CD4-positive, alpha-beta T cell (primary cell): ENCODE measurements around the gene PPP5C. TPM values are rescaled to one million over a fixed set of nuclear protein-coding genes. Genes with fewer than 3 reads are reported as not detected.
A peak's percentile ranks its signal among the peaks of the same experiment; 100 is the strongest.

ENCODE experiments used
- ATAC-seq: fragments of 200-7000 bp; cut with Tn5 transposase; one replicate; pipeline ENCODE4 v1.10.0; 2022; ENCODE audit warnings: mild to moderate bottlenecking; ENCODE audit not compliant: poor library complexity
- CTCF ChIA-PET: fragments of 350-600 bp; sonication (Branson Sonifier 250); formaldehyde crosslinking; loops from one replicate; lab custom pipeline; 2021; ENCODE audit warnings: antibody characterized with exemption, inconsistent platforms; lab: Charles Lee
- POLR2A ChIA-PET: fragments of 350-600 bp; sonication (Branson Sonifier 250); formaldehyde crosslinking; loops from one replicate; lab custom pipeline; 2021; ENCODE audit warnings: antibody characterized with exemption, inconsistent platforms; lab: Charles Lee
- DNase-seq, 14 experiments: peaks; one replicate each; pipeline ENCODE4 v3.0.0-alpha.2; 2013 to 2020; ENCODE audit warnings: mixed read lengths in 2 of 14
- H3K27ac ChIP-seq, 2 donors: one replicate each; pipeline versions ENCODE4 v1.5.1 to v1.7.0; 2013; ENCODE audit warnings: low read length in 2 of 2, low read depth in 1 of 2, mild to moderate bottlenecking in 1 of 2
- H3K27me3 ChIP-seq, 2 experiments: 1 replicate in 1 of 2; 2 replicates in 1 of 2; pipeline versions ENCODE4 v1.6.1 to v1.7.0; 2013; ENCODE audit warnings: low read length in 2 of 2, control low read depth in 1 of 2, mild to moderate bottlenecking in 1 of 2, moderate library complexity in 1 of 2; ENCODE audit not compliant: insufficient read depth in 2 of 2, control insufficient read depth in 1 of 2
- H3K36me3 ChIP-seq: one replicate; pipeline ENCODE4 v1.6.1; 2013; ENCODE audit warnings: low read length, control low read depth; ENCODE audit not compliant: insufficient read depth
- H3K4me1 ChIP-seq: one replicate; pipeline ENCODE4 v1.6.1; 2013; ENCODE audit warnings: low read length, control low read depth; ENCODE audit not compliant: insufficient read depth
- H3K4me3 ChIP-seq: one replicate; pipeline ENCODE4 v1.5.1; 2013; ENCODE audit warnings: mild to moderate bottlenecking, low read length, moderate library complexity
- H3K9me3 ChIP-seq, 2 experiments: 1 replicate in 1 of 2; 2 replicates in 1 of 2; pipeline versions ENCODE4 v1.6.1 to v1.7.0; 2013; ENCODE audit warnings: low read length in 2 of 2, mild to moderate bottlenecking in 2 of 2, control low read depth in 1 of 2, moderate library complexity in 1 of 2; ENCODE audit not compliant: control insufficient read depth in 1 of 2, insufficient read depth in 1 of 2
- H3K27ac Mint-ChIP-seq: one replicate; pipeline ENCODE4 v1.8.0; 2020; ENCODE audit warnings: mixed read lengths
- H3K27me3 Mint-ChIP-seq: one replicate; pipeline ENCODE4 v1.8.0; 2021; ENCODE audit warnings: mixed read lengths
- H3K36me3 Mint-ChIP-seq: one replicate; pipeline ENCODE4 v1.8.0; 2021; ENCODE audit warnings: low read depth, mixed read lengths
- H3K4me1 Mint-ChIP-seq: one replicate; pipeline ENCODE4 v1.8.0; 2021; ENCODE audit warnings: low read depth, mixed read lengths
- H3K4me3 Mint-ChIP-seq: one replicate; pipeline ENCODE4 v1.8.0; 2020; ENCODE audit warnings: mild to moderate bottlenecking, mixed read lengths
- H3K9me3 Mint-ChIP-seq: one replicate; pipeline ENCODE4 v1.8.0; 2020; ENCODE audit warnings: mixed read lengths
- intact Hi-C, 2 experiments: fragments of 100-400 bp; cut with DNase I in 1 of 2; cut with micrococcal nuclease in 1 of 2; formaldehyde crosslinking; loops; one replicate each; pipeline versions ENCODE4 v1.15.1 to v1.9.0; 2023 to 2025; cut with DNase I, micrococcal nuclease
- total RNA-seq, 174 experiments: library from RNA in 2 of 174; stranded (reverse) in 2 of 174; gene quantifications; one replicate each; pipeline ENCODE4 v1.2.3 and lab custom pipeline; 2021 to 2026
- TF ChIP-seq, protein P1 (sequence below): fragments of 200-600 bp; IDR thresholded peaks from one replicate; pipeline ENCODE4 v1.8.0; 2022; ENCODE audit warnings: antibody characterized with exemption, mild to moderate bottlenecking

PPP5C gene
- total RNA-seq, 2 experiments from 2014 or later, result 18.9 to 20.2 TPM

DNA sequence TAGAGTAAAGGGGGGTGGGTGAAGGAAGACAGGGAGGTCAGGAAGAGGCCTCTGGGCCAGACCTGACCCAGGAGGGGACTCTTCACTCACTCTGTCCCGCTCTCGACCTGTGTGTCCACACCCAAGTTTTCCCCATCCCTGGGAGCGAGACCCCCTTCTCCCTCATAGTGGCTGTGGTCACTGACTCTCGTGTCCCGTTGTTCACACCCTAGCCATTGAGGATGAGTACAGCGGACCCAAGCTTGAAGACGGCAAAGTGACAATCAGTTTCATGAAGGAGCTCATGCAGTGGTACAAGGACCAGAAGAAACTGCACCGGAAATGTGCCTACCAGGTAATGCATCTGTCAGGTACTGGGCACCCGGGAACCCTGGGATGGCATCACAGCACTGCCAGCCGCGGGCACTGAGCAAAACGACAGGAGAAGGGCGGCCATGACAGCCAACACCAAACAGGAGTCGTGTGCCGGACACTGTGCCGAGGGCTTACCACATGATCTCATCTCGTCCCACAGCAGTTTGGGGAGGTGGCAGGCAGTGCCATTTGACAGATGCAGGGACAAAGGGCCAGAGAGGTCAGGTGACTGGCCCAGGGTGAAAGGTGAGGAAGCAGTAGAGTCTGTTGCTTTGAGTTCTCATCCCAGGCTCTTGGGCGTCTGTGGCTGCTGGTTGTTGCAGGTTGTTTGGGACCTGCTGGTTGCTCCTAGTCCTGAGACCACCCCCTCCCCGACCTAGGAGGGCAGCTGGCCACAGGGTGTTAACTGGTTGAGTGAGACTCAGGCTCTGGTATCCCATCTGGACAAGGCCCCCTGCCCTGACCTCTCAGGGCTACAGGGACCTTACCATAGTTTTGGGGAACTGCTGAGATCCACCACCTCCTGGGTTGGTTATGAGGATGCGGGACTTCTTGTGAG is 29.6 kb downstream of the PPP5C start:
- H3K27ac Mint-ChIP-seq, result no peak overlapping the region
- ATAC-seq (no peak), DNase-seq (peak in 1 of 14 experiments; percentile 27)
- intact Hi-C loops, result no loop called here
- H3K4me3 ChIP-seq, result no peak overlapping the region
- H3K27me3 ChIP-seq, result no peaks in the 10 kb centered on the region
- no peak overlapping the region for H3K27ac ChIP-seq
- peaks cover 19% of the 10 kb centered on the region for H3K4me1 ChIP-seq
- CTCF ChIA-PET, result interaction anchor here (1.0 kb wide), 1 partner anchor 26 kb away, joined by 3 read pairs; no protein-coding TSS in a partner anchor
- H3K9me3 ChIP-seq, result no peaks in the 10 kb centered on the region
- no peaks in the 10 kb centered on the region for H3K9me3 Mint-ChIP-seq
- H3K36me3 Mint-ChIP-seq, result peaks cover 58% of the 10 kb centered on the region
- H3K27me3 Mint-ChIP-seq, result no peaks in the 10 kb centered on the region
- H3K4me3 Mint-ChIP-seq, result no peak overlapping the region
- TF ChIP-seq, protein P1, sequence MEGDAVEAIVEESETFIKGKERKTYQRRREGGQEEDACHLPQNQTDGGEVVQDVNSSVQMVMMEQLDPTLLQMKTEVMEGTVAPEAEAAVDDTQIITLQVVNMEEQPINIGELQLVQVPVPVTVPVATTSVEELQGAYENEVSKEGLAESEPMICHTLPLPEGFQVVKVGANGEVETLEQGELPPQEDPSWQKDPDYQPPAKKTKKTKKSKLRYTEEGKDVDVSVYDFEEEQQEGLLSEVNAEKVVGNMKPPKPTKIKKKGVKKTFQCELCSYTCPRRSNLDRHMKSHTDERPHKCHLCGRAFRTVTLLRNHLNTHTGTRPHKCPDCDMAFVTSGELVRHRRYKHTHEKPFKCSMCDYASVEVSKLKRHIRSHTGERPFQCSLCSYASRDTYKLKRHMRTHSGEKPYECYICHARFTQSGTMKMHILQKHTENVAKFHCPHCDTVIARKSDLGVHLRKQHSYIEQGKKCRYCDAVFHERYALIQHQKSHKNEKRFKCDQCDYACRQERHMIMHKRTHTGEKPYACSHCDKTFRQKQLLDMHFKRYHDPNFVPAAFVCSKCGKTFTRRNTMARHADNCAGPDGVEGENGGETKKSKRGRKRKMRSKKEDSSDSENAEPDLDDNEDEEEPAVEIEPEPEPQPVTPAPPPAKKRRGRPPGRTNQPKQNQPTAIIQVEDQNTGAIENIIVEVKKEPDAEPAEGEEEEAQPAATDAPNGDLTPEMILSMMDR, result no peak
- peaks cover 21% of the 10 kb centered on the region for H3K4me1 Mint-ChIP-seq
- POLR2A ChIA-PET, result no interaction called here
- H3K36me3 ChIP-seq, result peaks cover 58% of the 10 kb centered on the region

DNA sequence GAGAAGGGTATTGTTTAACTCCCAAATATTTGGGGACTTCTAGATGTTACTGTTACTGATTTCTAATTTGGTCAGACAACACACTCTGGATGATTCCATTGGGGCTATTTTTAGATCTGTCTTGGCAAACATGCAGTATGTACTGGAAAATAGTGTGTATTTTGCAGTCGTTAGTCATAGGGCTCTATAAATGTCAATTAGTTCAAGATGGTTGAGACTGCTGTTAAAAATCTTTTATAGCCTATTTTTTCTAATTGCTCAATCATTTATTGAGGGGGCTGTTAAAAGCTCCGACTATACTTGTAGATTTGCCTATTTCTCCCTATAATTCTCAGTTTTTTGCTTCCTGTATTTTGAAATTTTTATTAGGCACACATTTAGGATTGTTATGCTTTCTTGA is 31.4 kb downstream of the PPP5C start:
- no peaks in the 10 kb centered on the region for H3K9me3 ChIP-seq
- H3K36me3 ChIP-seq, result peaks cover 70% of the 10 kb centered on the region
- Mint-ChIP-seq H3K36me3 (peaks cover 69% of the 10 kb centered on the region), H3K27ac (no peak overlapping the region), H3K9me3 (no peaks in the 10 kb centered on the region), H3K4me3 (no peak overlapping the region), H3K27me3 (no peaks in the 10 kb centered on the region), H3K4me1 (peaks cover 7% of the 10 kb centered on the region)
- no peak overlapping the region for H3K4me3 ChIP-seq
- intact Hi-C loops, result no loop called here
- no peak for ATAC-seq
- DNase-seq, result no peak
- TF ChIP-seq, protein P1, result no peak
- ChIA-PET CTCF (no interaction called here), POLR2A (no interaction called here)
- H3K27me3 ChIP-seq, result no peaks in the 10 kb centered on the region
- H3K27ac ChIP-seq, result no peak overlapping the region
- H3K4me1 ChIP-seq, result peaks cover 5% of the 10 kb centered on the region

DNA sequence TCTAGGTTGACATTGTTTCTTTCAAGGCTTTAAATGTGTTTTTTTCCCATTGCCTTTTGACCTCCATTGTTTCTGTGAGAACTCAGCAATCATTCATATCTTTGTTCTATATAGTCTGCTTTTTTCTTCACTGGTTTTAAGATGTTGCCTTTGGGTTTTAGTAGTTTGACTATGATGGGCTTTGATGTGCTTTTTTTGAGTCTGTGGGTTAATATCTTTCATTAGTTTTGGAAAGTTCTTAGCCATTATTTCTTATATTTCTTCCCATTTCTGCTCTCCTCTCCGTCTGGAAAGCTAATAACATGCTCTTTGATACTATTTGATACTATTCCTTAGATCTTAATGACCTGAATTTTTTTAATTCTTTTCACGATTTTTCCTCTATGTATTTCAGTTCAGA is 33.8 kb downstream of the PPP5C start:
- Histone ChIP-seq H3K27me3 (no peaks in the 10 kb centered on the region), H3K9me3 (no peaks in the 10 kb centered on the region), H3K4me1 (no peaks in the 10 kb centered on the region), H3K36me3 (peaks cover 84% of the 10 kb centered on the region), H3K27ac (no peak overlapping the region), H3K4me3 (no peak overlapping the region)
- ATAC-seq (no peak), DNase-seq (no peak)
- TF ChIP-seq, protein P1, result no peak
- no peak overlapping the region for H3K4me3 Mint-ChIP-seq
- ChIA-PET CTCF (interaction anchor here (0.6 kb wide), 1 partner anchor 16 kb away, joined by 4 read pairs; no protein-coding TSS in a partner anchor), POLR2A (no interaction called here)
- H3K36me3 Mint-ChIP-seq, result peaks cover 91% of the 10 kb centered on the region
- peaks cover 7% of the 10 kb centered on the region for H3K4me1 Mint-ChIP-seq
- H3K9me3 Mint-ChIP-seq, result no peaks in the 10 kb centered on the region
- H3K27ac Mint-ChIP-seq, result no peak overlapping the region
- H3K27me3 Mint-ChIP-seq, result no peaks in the 10 kb centered on the region
- intact Hi-C loops, result no loop called here
